Activated naive CD4-positive, alpha-beta T cell treated with anti-CD3 and anti-CD28 coated beads, Interleukin-2, amount 50 U/mL, for 72 hours (primary cell): ENCODE measurements around the gene PLEK. TPM values are rescaled to one million over a fixed set of nuclear protein-coding genes. Genes with fewer than 3 reads are reported as not detected.
A peak's percentile ranks its signal among the peaks of the same experiment; 100 is the strongest.
"Not testable (repeated sequence)": the region's sequence is repeated elsewhere in the genome, so short reads cannot be mapped to it uniquely, and the experiment has no call there.

Experiments
- ATAC-seq, 2 donors: fragments of 150-1000 bp; cut with Tn5 transposase; 2 replicates each; pipeline ENCODE4 v1.10.0; 2021; ENCODE audit warnings: mild to moderate bottlenecking in 2 of 2, moderate library complexity in 2 of 2
- DNase-seq, 2 donors: peaks; one replicate each; pipeline ENCODE4 v3.0.0; 2021 to 2022; ENCODE audit warnings: low spot score in 2 of 2
- H3K27ac Mint-ChIP-seq, 2 donors: one replicate each; pipeline ENCODE4 v1.8.0; 2022; ENCODE audit warnings: mild to moderate bottlenecking in 2 of 2, mixed read lengths in 2 of 2
- H3K36me3 Mint-ChIP-seq, 2 donors: one replicate each; pipeline ENCODE4 v1.8.0; 2022; ENCODE audit warnings: mixed read lengths in 2 of 2
- H3K9me3 Mint-ChIP-seq, 2 donors: one replicate each; pipeline ENCODE4 v1.8.0; 2022; ENCODE audit warnings: mixed read lengths in 2 of 2
- total RNA-seq, 2 donors: library from RNA; stranded (reverse); gene quantifications; one replicate each; pipeline ENCODE4 v1.2.3, GENCODE V29; 2022

Gene PLEK
- total RNA-seq, 2 donors from 2014 or later: 0.88 to 1.4 TPM

- H3K27ac Mint-ChIP-seq: no peak overlapping the region
- no peak for ATAC-seq
- no peaks in the 10 kb centered on the region for H3K9me3 Mint-ChIP-seq
These were observed 21.1 kb upstream of the PLEK start for GRCh38 chr2:68344031-68344430.

GRCh38 chr2:68345129-68345875 lies 19.8 kb upstream of the PLEK start:
- Mint-ChIP-seq H3K36me3 (no peaks in the 10 kb centered on the region), H3K27ac (no peak overlapping the region), H3K9me3 (no peaks in the 10 kb centered on the region)
- DNase-seq: no peak
- no peak for ATAC-seq

More at GRCh38 chr2:68344031-68344430, 21.1 kb upstream of the PLEK start:
- no peak for DNase-seq
- H3K36me3 Mint-ChIP-seq: no peaks in the 10 kb centered on the region

DNA sequence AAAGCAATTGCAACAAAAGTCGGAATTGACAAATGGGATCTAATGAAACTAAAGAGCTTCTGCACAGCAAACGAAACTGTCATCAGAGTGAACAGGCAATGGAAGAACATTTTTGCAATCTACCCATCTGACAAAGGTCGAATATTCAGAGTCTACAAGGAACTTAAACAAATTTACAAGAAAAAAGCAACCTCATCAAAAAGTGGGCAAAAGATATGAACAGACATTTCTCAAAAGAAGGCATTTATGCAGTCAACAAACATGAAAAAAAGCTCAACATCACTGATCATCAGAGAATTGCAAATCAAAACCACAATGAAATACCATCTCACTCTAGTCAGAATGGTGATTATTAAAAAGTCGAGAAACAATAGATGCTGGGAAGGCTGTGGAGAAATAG lies 16.0 kb upstream of the PLEK start:
- H3K27ac Mint-ChIP-seq, H3K9me3 Mint-ChIP-seq, ATAC-seq, DNase-seq, H3K36me3 Mint-ChIP-seq: not testable (repeated sequence)

- H3K36me3 Mint-ChIP-seq: no peaks in the 10 kb centered on the region
- ATAC-seq (no peak), DNase-seq (no peak)
- H3K27ac Mint-ChIP-seq: no peak overlapping the region
- no peaks in the 10 kb centered on the region for H3K9me3 Mint-ChIP-seq
These were observed 13.1 kb upstream of the PLEK start for GRCh38 chr2:68351997-68352396.

GRCh38 chr2:68352651-68353391 lies 12.3 kb upstream of the PLEK start:
- H3K9me3 Mint-ChIP-seq: no peaks in the 10 kb centered on the region

GRCh38 chr2:68356599-68357239 lies 8.4 kb upstream of the PLEK start:
- no peak overlapping the region for H3K27ac Mint-ChIP-seq

More at GRCh38 chr2:68352651-68353391, 12.3 kb upstream of the PLEK start:
- no peak for DNase-seq
- no peak for ATAC-seq
- Mint-ChIP-seq H3K36me3 (no peaks in the 10 kb centered on the region), H3K27ac (no peak overlapping the region)

GRCh38 chr2:68357605-68358337 lies 7.3 kb upstream of the PLEK start:
- peak in 1 of 2 donors; percentile 8 for ATAC-seq
- H3K27ac Mint-ChIP-seq: no peak overlapping the region
- DNase-seq: no peak
- H3K9me3 Mint-ChIP-seq: no peaks in the 10 kb centered on the region
- no peaks in the 10 kb centered on the region for H3K36me3 Mint-ChIP-seq

More at GRCh38 chr2:68356599-68357239, 8.4 kb upstream of the PLEK start:
- no peak for DNase-seq
- Mint-ChIP-seq H3K9me3 (no peaks in the 10 kb centered on the region), H3K36me3 (no peaks in the 10 kb centered on the region)
- ATAC-seq: no peak

DNA sequence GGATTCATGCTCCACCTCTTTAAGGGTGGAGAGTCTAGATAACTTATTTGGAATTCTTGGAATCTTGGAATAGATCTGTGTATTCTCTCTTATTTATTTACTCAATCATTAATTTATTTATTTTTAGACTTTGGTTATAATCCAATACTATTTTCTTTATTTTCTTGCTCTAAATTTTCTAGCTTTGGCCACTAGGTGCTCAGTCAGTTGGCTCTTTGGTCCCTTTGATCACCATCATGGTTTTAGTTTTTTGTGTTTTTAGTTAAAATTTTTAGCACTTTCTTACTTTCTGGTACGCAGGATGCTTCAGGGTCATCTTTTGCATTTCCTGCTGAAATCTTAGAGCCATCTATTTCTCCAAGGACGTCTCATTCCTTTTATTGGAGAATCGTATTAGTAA lies 5.2 kb upstream of the PLEK start:
- Mint-ChIP-seq H3K9me3 (no peaks in the 10 kb centered on the region), H3K36me3 (no peaks in the 10 kb centered on the region), H3K27ac (no peak overlapping the region)
- no peak for ATAC-seq
- DNase-seq: no peak

GRCh38 chr2:68362069-68362468 lies 3.0 kb upstream of the PLEK start:
- Mint-ChIP-seq H3K9me3 (no peaks in the 10 kb centered on the region), H3K36me3 (no peaks in the 10 kb centered on the region), H3K27ac (no peak overlapping the region)
- peak; percentile 92 to 93 for ATAC-seq
- DNase-seq: peak; percentile 71 to 77

- Mint-ChIP-seq H3K9me3 (no peaks in the 10 kb centered on the region), H3K27ac (no peak overlapping the region), H3K36me3 (no peaks in the 10 kb centered on the region)
- ATAC-seq: no peak
- DNase-seq: no peak
These were observed 2.3 kb upstream of the PLEK start for GRCh38 chr2:68362749-68363148.

DNA sequence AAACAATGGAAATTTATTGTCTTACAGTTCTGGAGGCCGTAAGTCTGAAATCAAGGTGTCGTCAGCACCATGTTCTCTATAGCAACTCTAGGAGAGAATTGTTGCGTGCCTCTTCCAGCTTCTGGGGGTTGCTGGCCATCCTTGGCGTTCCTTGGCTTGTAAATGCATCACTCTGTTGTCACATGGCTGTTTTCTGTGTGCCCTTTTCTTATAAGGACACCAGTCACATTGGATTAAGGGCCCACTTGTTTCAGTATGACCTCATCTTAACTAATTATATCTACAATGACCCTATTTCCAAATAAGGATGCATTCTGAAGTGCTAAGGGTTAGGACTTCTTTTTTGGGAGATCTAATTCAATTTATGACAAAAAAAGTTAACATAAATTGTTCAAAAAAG lies 1.4 kb upstream of the PLEK start:
- H3K9me3 Mint-ChIP-seq: no peaks in the 10 kb centered on the region
- peaks cover 3% of the 10 kb centered on the region in 2 donors for H3K36me3 Mint-ChIP-seq
- DNase-seq (no peak), ATAC-seq (no peak)
- H3K27ac Mint-ChIP-seq: no peak overlapping the region

DNA sequence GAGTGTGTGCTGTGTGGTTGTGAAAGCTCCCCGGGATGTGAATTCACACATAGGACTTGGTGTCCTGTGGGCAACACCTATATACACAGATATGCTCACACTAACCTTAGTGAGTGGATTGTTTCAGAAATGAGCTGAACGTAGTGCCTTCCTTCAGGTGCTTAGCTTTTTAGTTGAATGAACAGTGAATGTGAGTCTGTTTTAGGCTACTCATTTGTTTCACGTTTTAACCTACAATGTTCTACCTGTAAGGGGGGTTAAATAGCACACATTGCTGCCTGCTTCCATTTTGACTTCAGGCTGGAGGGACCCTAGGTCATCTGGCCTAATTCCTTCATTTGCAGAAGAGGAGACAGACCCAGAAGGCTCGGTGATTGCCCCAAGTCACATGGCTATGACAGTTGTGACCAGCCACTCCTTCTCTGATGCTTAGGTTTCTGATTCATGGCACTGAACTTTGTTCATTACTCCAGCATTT lies 1.0 kb downstream of the PLEK start:
- Mint-ChIP-seq H3K27ac (no peak overlapping the region), H3K9me3 (peaks cover 0 to 7% of the 10 kb centered on the region in 2 donors), H3K36me3 (peaks cover 4 to 13% of the 10 kb centered on the region in 2 donors)
- ATAC-seq (no peak), DNase-seq (no peak)

- Mint-ChIP-seq H3K9me3 (peaks cover 0 to 7% of the 10 kb centered on the region in 2 donors), H3K27ac (no peak overlapping the region), H3K36me3 (peaks cover 4 to 13% of the 10 kb centered on the region in 2 donors)
- no peak for ATAC-seq
- DNase-seq: no peak
These were observed 3.0 kb downstream of the PLEK start for GRCh38 chr2:68367953-68368653.

DNA sequence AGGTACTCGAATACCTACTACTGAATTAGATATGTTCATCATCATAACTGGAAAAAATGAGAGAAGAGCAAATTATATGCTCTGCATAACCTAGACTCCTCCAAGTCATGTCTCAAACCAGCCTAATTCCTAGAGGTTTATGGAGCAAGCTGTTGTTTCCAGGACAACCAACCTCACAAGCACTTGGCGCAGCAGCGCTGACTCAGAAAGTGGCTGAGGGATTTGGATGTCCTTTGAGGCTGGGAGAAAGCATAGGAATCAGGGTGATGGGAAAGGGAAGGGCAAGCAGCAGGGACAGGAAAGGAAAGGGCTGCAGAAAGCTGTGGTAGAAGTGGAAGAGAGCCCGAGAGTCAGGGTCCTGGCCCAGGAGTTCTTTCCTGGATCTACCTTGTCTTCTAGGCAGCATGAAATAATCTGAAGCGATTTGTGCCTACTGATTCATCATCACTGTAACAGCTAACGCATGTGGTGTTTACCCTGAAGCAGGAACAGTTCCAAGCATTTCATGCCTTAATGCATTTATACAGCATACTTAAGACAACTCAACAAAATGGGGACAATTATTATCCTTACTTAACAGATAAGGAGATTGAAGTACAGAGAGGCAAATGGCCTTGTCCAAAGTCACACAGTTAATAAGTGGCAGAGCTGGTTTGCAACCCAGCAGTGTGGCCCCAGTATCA lies 3.7 kb downstream of the PLEK start:
- DNase-seq (no peak), ATAC-seq (no peak)
- Mint-ChIP-seq H3K36me3 (peaks cover 4 to 13% of the 10 kb centered on the region in 2 donors), H3K27ac (no peak overlapping the region), H3K9me3 (peaks cover 0 to 7% of the 10 kb centered on the region in 2 donors)

- no peak for DNase-seq
- Mint-ChIP-seq H3K27ac (no peak overlapping the region), H3K9me3 (peaks cover 0 to 7% of the 10 kb centered on the region in 2 donors), H3K36me3 (peaks cover 4 to 13% of the 10 kb centered on the region in 2 donors)
- ATAC-seq: no peak
These were observed 4.3 kb downstream of the PLEK start for GRCh38 chr2:68369337-68369734.
